Suprapubic skin (tissue), 4 donors: ENCODE measurements around the gene FBXO38. TPM values are rescaled to one million over a fixed set of nuclear protein-coding genes. Genes with fewer than 3 reads are reported as not detected.

Source experiments
- DNase-seq, 2 donors: peaks; one replicate each; pipeline ENCODE4 v3.0.0-alpha.2; 2019; ENCODE audit warnings: low spot score in 2 of 2
- H3K27ac ChIP-seq: fragments of 200-600 bp; sonication (generic); one replicate; pipeline ENCODE4 v1.5.1; 2019
- H3K27me3 ChIP-seq: fragments of 200-600 bp; sonication (generic); one replicate; pipeline ENCODE4 v1.5.1; 2019
- H3K36me3 ChIP-seq: fragments of 200-600 bp; sonication (generic); one replicate; pipeline ENCODE4 v1.5.1; 2019
- H3K4me1 ChIP-seq: fragments of 200-600 bp; sonication (generic); one replicate; pipeline ENCODE4 v1.5.1; 2019
- H3K4me3 ChIP-seq: fragments of 200-600 bp; sonication (generic); one replicate; pipeline ENCODE4 v1.5.1; 2019; ENCODE audit warnings: mild to moderate bottlenecking
- H3K9me3 ChIP-seq: fragments of 200-600 bp; sonication (generic); one replicate; pipeline ENCODE4 v1.5.1; 2019
- EP300 ChIP-seq: sonication (generic); formaldehyde crosslinking; IDR thresholded peaks from one replicate; pipeline ENCODE4 v1.6.1; 2017; ENCODE audit warnings: antibody characterized with exemption
- POLR2A ChIP-seq, 2 donors: fragments of 450-650 bp; IDR thresholded peaks; one replicate each; pipeline ENCODE4 v1.6.1; 2017; ENCODE audit warnings: antibody characterized with exemption in 2 of 2, mild to moderate bottlenecking in 2 of 2, moderate library complexity in 2 of 2
- POLR2AphosphoS5 ChIP-seq, 3 donors: sonication (generic); formaldehyde crosslinking; IDR thresholded peaks; one replicate each; pipeline ENCODE4 v1.6.1; 2017; ENCODE audit warnings: antibody characterized with exemption in 3 of 3
- WGBS: methylation state at CpG from one replicate; pipeline ENCODE4 v1.1.5; 2018; 5-methylcytosine and 5-hydroxymethylcytosine counted together
- total RNA-seq, 4 donors: library from RNA; depleted of rRNA; stranded (reverse); fragments of >200 nt; gene quantifications; one replicate each; pipeline ENCODE4 v1.1.0, GENCODE V29; 2016
- TF ChIP-seq, protein P1 (sequence below), 2 donors: fragments of 200-600 bp in 1 of 2; fragments of 450-650 bp in 1 of 2; sonication (generic) in 1 of 2; IDR thresholded peaks; one replicate each; pipeline ENCODE4 v1.5.1; 2016 to 2019; ENCODE audit warnings: antibody characterized with exemption in 2 of 2, mild to moderate bottlenecking in 1 of 2, moderate library complexity in 1 of 2

The FBXO38 gene
- total RNA-seq, 4 donors from 2014 or later: 18.2 to 98.8 (median 33.1) TPM

DNA sequence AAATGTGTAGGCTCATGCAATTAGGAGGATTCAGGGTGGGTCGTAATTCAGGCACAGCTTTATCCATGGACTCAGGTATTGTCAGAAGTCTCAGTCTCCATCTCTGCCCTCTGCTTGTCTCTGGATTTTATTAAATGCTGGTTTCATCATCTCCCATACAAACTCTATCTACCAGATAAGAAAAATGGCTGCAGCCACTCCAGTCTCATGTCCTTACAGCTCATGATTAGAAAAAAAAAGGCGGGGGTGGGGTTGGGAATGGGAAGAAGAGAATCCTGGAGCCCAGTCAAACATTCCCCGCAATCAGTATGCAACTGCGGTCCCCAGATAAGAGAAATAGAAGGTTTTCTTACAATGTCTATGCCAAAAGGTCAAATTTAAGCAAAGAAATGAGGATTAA, 7.6 kb upstream of the FBXO38 start:
- Histone ChIP-seq H3K9me3 (no peaks in the 10 kb centered on the region), H3K27me3 (no peaks in the 10 kb centered on the region), H3K36me3 (no peaks in the 10 kb centered on the region), H3K27ac (no peak overlapping the region), H3K4me1 (no peaks in the 10 kb centered on the region), H3K4me3 (no peak overlapping the region)
- TF ChIP-seq EP300 (no peak), POLR2A (IDR thresholded peaks at IDR 0.05) (no peak), POLR2AphosphoS5 (IDR thresholded peaks at IDR 0.05) (no peak)
- TF ChIP-seq, protein P1, sequence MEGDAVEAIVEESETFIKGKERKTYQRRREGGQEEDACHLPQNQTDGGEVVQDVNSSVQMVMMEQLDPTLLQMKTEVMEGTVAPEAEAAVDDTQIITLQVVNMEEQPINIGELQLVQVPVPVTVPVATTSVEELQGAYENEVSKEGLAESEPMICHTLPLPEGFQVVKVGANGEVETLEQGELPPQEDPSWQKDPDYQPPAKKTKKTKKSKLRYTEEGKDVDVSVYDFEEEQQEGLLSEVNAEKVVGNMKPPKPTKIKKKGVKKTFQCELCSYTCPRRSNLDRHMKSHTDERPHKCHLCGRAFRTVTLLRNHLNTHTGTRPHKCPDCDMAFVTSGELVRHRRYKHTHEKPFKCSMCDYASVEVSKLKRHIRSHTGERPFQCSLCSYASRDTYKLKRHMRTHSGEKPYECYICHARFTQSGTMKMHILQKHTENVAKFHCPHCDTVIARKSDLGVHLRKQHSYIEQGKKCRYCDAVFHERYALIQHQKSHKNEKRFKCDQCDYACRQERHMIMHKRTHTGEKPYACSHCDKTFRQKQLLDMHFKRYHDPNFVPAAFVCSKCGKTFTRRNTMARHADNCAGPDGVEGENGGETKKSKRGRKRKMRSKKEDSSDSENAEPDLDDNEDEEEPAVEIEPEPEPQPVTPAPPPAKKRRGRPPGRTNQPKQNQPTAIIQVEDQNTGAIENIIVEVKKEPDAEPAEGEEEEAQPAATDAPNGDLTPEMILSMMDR (IDR thresholded peaks at IDR 0.05): no peak
- DNase-seq: no peak
- WGBS: 93% methylated on average over 4 of the region's 4 CpGs

DNA sequence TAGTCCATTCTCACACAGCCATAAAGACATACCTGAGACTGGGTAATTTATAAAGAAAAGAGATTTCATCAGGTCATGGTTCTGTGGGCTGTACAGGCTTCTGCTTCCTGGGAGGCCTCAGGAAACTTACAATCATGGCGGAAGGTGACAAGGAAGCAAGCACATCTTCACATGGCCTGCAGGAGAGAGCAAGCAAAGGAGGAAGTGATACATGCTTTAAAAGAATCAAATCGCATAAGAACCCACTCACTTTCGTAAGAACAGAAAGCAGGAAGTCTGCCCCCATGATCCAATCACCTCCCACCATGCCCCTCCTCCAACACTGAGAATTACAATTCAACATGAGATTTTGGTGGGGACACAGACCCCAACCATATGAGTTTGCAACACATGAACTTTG, 5.1 kb upstream of the FBXO38 start:
- no peaks in the 10 kb centered on the region for H3K36me3 ChIP-seq
- H3K4me1 ChIP-seq: peaks cover 7% of the 10 kb centered on the region
- H3K27me3 ChIP-seq: no peaks in the 10 kb centered on the region
- no peak overlapping the region for H3K27ac ChIP-seq
- no peaks in the 10 kb centered on the region for H3K9me3 ChIP-seq
- 84% methylated on average over 3 of the region's 3 CpGs for WGBS
- no peak overlapping the region for H3K4me3 ChIP-seq
- no peak for DNase-seq
- TF ChIP-seq POLR2AphosphoS5 (IDR thresholded peaks at IDR 0.05): no peak
- no peak for TF ChIP-seq POLR2A (IDR thresholded peaks at IDR 0.05)
- TF ChIP-seq, protein P1 (IDR thresholded peaks at IDR 0.05): no peak
- no peak for TF ChIP-seq EP300

DNA sequence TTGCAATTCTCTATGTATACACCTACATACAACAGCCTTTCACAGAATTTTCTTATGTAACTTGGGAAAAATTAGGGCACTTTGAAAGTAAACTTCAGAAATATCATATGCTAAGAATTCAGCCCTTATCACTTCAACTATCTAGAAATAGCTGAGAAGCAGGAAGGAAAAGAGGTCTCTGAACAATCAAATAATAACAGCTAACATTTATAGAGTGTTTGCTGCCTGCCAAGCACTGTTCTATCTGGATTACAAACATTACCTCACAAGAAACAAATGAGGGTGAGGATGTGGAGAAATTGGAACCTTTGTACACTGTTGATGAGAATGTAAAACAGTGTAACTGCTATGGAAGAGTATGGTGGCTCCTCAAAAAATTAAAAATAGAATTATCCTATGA, 4.4 kb upstream of the FBXO38 start:
- Histone ChIP-seq H3K9me3 (no peaks in the 10 kb centered on the region), H3K36me3 (no peaks in the 10 kb centered on the region), H3K4me3 (no peak overlapping the region), H3K27me3 (no peaks in the 10 kb centered on the region), H3K27ac (no peak overlapping the region), H3K4me1 (peaks cover 8% of the 10 kb centered on the region)
- TF ChIP-seq EP300 (no peak), POLR2AphosphoS5 (IDR thresholded peaks at IDR 0.05) (no peak)
- DNase-seq: no peak

DNA sequence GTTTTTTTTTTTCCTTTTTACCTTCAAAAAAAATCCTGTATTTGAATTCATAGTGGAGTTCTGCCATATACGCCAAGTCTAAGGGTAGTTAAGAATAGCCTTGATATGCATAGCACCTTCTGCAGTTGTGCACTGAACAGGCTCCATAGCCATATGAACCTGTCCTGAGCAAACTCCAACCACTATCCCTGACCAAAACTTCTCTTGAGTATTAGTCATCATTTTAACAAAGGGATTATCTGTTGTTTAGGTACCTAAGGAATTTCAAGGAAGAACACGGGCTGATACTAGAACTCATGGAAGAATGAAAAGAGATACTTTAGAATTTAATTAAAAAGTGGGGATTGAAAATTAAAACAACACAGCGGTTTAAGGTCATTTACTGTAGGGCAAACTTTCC, 1.9 kb upstream of the FBXO38 start:
- no peak overlapping the region for H3K4me3 ChIP-seq
- H3K27me3 ChIP-seq: no peaks in the 10 kb centered on the region
- H3K27ac ChIP-seq: no peak overlapping the region
- H3K36me3 ChIP-seq: no peaks in the 10 kb centered on the region
- WGBS: 95% methylated on average over 3 of the region's 3 CpGs
- H3K4me1 ChIP-seq: peaks cover 27% of the 10 kb centered on the region
- no peaks in the 10 kb centered on the region for H3K9me3 ChIP-seq
- TF ChIP-seq, protein P1 (IDR thresholded peaks at IDR 0.05): no peak
- TF ChIP-seq POLR2A (IDR thresholded peaks at IDR 0.05) (no peak), POLR2AphosphoS5 (IDR thresholded peaks at IDR 0.05) (no peak)
- no peak for DNase-seq

DNA sequence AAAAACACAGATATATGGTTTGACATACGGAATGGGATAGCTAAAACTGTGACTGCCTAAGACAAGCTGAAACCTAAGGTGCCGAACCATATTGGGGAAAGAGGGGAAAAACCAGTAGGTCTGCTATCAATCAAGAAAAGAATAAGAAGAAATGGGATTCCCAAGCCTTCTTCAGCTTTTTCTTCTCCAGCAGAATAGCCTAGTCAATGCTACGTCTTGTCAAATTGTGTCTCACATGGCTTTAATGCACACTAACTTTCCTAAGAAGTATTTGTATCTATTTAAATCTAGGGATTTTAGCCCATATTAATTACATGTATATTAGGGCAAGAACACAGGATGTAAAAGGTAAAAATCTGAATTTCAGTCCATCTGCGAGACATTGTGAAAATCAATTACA, 797 bp upstream of the FBXO38 start:
- Histone ChIP-seq H3K36me3 (no peaks in the 10 kb centered on the region), H3K9me3 (no peaks in the 10 kb centered on the region), H3K4me1 (peaks cover 27% of the 10 kb centered on the region), H3K27ac (no peak overlapping the region), H3K4me3 (peak overlapping the region; percentile 74), H3K27me3 (no peaks in the 10 kb centered on the region)
- TF ChIP-seq POLR2AphosphoS5 (IDR thresholded peaks at IDR 0.05): no peak
- TF ChIP-seq EP300: no peak
- TF ChIP-seq, protein P1 (IDR thresholded peaks at IDR 0.05): no peak
- TF ChIP-seq POLR2A (IDR thresholded peaks at IDR 0.05): no peak
- no peak for DNase-seq
- 32% methylated on average over 4 of the region's 4 CpGs for WGBS

DNA sequence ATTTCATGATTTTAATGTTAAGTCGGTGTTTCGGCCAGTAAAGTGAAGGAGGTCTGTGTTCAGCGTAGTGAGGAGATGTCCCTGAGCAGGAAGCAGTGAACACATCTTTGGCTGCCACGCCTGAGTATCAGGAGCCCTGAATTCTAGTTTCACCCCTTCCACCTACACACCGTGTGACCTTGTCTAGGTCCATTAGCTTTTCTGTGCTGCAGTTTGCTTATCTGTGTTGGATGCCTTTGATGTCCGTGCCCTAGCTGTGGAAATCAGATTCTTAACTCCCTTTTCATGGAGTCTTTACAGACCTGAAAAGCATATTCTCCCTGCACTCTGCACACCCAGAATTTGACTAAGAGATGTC, 601 bp downstream of the FBXO38 start:
- H3K9me3 ChIP-seq: no peaks in the 10 kb centered on the region
- 3% methylated on average over 6 of the region's 6 CpGs for WGBS
- no peak for TF ChIP-seq POLR2AphosphoS5 (IDR thresholded peaks at IDR 0.05)
- TF ChIP-seq EP300: no peak
- TF ChIP-seq, protein P1 (IDR thresholded peaks at IDR 0.05): no peak
- no peak for TF ChIP-seq POLR2A (IDR thresholded peaks at IDR 0.05)

More for the DNA sequence above, 601 bp downstream of the FBXO38 start:
- Histone ChIP-seq H3K36me3 (peaks cover 5% of the 10 kb centered on the region), H3K4me3 (peak overlapping the region; percentile 74), H3K27me3 (no peaks in the 10 kb centered on the region), H3K4me1 (peaks cover 31% of the 10 kb centered on the region), H3K27ac (peak overlapping the region; percentile 92)
- no peak for DNase-seq
